NOMO-1 treated with DMSO at 0.1 percent for 48 hours (cell line): ENCODE results near the gene ZNF662.
A peak's percentile ranks its signal among the peaks of the same experiment; 100 is the strongest.

Source experiments
- DNase-seq: peaks from one replicate; lab custom pipeline; 2025; ENCODE audit not compliant: unreplicated experiment; lab: John Stamatoyannopoulos, UW

The ZNF662 gene

DNA sequence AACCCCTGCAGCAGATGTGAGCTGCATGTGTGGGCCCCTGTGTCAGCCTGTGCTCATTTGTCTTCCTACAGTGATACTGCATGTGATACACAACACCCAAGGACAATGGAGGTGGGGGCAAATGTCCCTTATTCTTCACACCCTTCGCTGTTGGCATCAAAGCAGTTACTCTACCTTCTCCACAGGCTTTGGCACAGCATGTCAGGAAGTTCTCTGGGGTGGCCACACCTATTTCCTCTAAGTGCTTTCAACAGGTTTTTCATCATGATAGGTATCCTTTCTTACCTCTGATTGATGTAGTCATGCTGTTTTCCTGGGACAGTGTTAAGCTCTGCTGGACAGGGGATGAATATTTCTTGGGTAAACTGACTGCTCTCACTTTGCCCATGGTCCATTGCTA is 29.5 kb downstream of the ZNF662 start:
- no peak for DNase-seq

DNA sequence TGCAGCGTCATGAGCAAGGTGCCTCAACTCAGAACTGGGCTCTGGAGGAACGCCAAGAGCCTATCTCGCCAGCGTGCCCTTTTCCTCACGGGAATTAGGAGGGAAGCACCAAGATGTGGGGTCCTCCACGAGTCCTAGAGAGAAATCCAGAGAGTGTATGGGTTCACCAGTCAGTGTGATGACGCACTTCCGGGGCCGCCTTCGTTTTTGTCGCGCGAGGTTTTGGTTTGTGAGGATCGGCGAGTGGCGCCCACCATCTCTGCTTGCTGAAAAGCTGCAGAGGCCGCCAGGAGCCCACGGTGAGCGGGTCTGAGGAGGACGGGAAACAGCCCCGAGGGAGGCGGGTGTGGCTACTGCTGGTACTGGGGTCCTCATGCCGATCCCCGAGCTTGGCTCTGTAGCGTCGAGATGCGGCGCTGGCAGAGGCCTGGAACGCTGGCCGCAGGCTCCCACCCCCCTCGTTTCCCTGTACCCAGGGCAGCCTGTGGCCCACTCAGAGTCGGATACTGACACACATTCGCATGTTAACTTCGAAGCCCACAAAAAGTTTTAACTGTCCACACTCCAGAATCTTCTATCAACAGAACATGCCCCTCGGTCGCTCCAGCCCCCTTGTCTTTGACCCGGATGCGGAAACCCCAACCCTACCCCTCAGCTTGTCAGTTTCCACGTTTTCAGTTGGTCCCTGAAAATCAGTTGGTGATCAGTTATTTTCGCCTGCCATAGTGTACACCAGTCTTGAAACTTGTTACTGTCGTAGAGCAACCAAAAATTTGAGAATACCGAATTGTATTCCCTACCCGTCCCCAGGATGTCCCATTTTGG is 30.4 kb downstream of the ZNF662 start:
- DNase-seq = no peak

DNA sequence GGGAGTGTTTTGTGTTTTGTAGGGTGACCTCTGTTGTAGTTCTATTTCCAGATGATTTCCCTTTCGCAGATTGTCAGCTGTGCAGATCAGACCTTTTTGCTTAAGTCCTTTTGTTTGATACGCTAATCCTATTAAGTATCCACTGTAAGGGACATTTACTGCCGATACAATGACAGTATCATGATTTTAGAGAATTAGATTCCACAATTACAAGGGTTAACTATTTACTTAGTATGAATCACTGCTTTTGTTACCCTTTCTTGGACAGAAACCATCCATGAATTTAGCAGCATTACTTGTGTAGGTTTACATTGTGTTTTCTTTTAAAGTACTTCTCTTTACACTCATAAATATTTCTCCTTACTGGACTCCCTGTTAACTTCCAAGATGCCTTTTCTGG is 31.4 kb downstream of the ZNF662 start:
- DNase-seq = no peak

DNA sequence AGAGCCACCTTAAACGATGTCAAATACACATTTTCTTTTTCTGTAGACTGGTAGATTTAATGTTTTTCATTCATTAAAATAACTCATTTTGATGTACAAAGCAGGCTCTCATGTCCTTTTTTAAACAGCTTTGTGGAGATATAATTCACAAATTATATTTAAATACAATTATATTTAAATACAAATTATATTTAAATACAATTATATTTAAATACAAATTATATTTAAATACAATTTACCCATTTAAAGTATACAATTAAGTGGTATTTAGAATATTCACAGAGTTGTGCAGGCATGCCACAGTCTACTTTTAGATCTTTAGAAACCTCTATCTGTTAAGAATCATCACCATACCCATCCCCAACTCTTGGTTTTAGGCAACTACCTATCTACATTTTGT is 36.8 kb downstream of the ZNF662 start:
- no peak for DNase-seq

DNA sequence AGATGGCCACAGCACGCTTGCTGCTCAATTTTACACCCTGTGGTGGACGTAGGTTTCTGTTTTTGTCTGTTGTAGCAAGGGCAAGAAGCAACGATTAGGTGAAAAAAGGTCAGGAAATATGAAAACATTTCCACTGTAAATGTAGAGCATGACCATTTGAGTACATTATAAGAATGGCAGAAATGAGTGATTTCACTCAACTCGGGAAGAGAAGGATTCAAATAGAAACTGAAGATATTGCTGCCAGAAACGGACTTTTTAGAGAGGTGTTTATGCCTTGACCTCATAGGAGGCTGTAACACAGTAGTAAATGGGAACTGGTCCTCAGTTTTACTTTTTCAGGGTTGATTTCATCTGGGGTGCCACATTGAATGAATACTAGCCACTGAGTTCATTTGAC is 40.1 kb downstream of the ZNF662 start:
- no peak for DNase-seq

DNA sequence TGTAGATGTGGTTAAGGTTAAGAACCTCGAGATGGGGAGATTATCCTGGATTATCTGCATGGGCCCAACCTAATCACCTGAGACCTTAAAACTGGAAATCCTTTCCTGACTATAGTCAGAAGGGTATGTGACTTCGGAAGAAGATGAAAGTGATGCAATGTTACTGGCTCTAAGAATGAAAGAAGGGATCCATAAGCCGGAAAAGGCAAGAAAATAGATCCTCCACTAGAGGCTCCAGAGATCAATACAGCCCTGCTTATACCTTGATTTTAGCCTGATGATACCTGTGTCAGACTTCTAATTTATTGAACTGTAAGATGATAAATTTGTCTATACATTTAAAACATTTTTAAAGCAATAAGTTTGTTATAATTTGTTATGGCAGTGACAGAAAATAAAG is 51.6 kb downstream of the ZNF662 start:
- DNase-seq = no peak

DNA sequence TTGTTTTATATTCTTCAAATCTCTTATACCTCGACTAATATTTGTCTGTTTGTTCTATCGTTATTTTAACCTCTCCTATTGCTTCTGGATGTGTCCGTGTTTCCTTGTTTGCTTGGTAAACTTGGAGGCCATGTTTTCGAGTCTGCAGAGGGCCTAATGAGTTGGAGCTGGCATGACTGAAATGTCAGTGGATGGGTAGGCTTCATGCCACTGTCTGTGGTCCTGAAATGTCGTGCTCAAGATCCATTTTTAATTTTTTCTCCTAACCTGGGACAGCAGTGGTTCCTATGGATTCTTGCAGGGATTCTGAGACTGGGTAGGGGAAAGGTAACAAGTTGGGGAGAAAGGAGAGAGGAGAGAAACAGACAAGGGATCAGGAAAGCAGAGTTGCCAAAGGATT is 54.3 kb downstream of the ZNF662 start:
- DNase-seq = no peak

DNA sequence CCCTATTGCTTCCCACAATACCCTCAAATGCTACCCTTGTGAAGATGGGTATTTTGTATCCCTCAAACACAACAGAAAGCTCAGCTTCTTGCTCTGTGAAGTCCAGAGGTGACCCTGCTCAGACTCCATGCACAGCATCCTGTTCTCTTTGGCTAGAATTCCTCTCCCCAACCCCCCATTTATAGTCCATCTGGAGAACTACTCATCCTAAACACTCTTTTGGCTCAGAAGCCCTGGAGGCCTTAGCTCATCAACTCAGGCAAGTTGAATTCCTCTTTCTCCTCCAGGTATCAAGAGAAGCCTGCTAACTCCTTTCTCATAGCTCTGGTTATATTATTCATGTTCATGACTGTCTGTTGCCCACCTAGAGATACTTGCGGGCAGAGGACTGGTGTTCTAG is 54.8 kb downstream of the ZNF662 start:
- no peak for DNase-seq

DNA sequence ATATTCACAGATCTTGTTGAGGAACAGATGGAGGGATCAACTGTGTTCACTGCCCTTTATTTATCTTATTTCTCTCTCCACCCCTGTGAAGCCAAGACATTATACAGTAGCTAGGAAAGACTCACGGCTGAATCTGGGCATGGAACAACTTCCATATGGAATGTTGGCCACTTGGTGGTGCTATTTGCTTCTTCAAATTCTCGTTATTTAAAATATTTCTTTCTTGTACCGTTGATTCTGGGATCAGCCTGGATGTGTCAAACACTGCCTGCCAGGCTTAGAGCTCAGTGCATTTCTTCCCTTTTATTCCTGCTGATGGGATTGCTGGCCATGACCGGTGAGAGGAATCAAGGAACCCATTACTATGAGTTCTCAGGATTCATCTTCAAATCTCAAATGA is 55.7 kb downstream of the ZNF662 start:
- peak; percentile 18 for DNase-seq

DNA sequence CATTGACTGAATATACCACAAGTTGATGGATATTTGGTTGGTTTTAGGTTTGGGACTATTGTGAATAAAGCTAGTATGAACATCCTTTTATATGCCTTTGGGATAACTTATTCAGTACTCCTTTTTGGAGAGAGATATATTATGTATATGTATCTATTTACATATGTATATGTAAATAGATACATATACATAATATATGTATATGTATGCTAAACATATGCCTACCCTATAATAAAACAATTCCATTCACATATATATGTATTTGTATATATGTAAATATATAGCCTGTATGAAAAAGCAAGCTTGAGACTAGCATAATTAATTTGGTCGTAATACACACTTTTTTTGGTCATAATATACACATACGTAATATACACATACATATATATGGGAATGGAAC is 57.3 kb downstream of the ZNF662 start:
- no peak for DNase-seq

DNA sequence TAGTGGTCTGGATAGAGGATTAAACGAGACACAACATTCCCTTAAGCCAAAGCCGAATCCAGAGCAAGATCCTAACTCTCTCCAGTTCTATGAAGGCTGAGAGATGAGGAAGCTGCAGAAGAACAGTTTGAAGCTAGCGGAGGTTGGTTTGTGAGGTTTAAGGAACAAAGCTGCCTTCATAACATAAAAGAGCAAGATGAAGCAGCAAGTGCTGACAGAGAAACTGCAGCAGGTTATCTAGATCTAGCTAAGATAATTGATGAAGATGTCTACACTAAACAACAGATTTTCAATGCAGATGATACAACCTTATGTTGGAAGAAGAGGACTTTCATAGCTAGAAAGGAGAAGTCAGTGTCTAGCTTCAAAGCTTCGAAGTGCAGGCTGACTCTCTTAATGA is 58.3 kb downstream of the ZNF662 start:
- DNase-seq = no peak
